Measurements from ENCODE around the gene PGC.

PGC gene

GRCh38 chr6:41693281-41694240 lies 53.6 kb downstream of the PGC start:
- no peak for DNase-seq

GRCh38 chr6:41692730-41693129 lies 54.5 kb downstream of the PGC start:
- DNase-seq, result no peak

- no peak for DNase-seq
Observed at GRCh38 chr6:41692080-41692675, 55.0 kb downstream of the PGC start.

DNA sequence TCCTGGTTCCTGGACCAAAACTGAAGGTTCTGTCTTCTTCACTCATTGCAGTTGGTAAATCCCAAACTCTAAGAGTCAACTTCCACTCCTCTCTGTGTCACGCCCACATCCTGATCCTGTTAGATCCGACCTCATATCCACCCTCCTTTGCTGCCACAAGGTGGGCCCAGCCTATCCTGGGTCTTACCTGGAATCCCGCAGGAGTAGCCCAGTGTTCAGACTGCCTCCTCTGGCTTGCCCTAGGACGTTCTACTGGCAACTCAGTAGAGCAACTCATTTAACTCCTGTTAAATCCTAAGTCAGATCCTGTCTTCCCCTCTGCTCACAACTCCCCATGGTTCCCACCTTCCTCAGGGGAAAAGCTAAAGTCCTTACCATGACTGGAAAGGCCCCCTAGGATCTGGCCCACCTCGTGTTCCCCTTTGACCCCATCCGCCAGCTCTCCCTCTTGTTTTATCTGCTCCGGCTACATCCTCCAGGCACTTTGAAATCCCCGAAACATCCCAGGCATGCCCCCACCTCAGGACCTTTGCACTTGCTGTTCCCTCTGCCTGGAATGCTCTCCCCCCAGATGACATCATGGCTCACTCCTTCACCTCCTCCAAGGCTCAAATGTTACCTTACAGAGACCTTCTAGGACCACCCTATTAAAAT lies 55.6 kb downstream of the PGC start:
- DNase-seq, result no peak

DNA sequence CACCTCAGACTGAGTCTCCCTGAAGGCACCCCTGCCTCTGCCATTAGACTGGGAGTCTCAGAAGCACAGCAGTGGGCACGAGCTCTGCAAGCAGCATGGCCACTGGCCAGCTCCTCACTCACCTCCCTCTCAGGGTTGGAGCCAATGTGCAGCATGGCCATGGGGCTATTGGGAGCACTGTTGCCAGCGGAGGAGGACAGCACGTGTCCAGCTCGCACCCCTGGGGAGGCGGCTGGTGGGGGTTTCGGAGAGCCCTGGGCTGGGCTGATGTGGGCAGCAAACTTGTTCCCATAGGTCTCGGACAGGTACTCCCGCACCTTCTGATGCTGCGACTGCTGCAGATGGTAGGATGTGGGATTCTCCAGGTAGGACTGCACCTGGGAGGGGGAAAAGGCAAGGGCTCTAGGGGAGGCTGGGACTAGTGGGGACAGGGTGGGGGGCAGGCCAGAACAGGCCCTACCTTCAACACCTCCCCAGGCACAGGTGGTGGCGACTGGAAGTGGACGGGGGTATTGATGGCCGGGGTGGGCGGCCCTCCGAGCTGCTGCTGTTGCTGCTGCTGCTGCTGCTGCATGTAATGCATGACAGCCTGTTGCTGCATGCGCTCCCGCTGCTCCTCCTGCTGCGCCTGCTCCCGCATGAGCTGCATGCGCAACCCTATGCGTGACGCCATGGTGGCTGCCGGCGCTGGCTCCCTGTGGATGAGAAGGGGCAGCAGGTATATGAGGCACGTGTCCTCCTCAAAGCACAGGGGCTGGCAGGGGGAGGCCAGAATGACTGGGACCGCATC lies 56.5 kb downstream of the PGC start:
- no peak for DNase-seq

DNA sequence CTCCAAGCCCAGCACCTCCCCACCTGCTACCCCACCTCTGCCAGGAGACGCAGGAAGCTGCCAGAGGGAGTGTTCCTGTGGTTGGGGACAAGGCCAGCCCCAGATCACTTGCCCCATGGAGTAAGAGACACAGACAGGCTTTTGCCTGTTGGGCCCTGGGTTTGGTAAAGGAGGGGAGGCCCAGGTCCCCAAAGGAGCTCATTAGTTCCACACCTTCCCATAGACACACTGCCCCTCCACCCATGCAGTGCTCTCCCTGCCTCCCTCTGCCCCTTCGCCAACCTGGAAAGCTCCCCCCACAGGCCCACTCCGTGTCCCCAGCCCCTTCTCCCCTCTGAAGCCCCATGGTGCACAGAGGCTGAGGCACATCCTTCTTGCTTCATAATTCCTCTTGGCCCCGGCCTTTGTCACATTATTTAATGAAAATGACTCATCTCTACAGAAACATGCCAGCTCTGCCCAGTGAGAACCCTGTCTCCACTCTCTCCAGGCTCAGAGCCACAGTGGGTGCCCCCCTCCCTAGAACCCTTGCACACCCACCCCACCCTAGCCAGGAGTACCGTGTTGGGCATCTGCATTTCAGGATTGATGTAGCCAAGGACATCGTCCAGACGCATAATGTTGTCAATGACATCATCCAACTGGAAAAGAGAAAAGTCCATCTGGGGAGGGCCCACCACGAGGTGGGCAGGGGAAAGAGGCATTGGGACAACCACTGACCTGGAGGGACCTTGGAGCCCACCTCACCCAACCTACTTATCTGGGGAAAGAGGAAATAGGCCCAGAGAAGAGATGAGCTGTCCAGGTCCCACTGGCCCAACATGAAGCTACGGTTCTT lies 57.8 kb downstream of the PGC start:
- DNase-seq, result peak; percentile 9

DNA sequence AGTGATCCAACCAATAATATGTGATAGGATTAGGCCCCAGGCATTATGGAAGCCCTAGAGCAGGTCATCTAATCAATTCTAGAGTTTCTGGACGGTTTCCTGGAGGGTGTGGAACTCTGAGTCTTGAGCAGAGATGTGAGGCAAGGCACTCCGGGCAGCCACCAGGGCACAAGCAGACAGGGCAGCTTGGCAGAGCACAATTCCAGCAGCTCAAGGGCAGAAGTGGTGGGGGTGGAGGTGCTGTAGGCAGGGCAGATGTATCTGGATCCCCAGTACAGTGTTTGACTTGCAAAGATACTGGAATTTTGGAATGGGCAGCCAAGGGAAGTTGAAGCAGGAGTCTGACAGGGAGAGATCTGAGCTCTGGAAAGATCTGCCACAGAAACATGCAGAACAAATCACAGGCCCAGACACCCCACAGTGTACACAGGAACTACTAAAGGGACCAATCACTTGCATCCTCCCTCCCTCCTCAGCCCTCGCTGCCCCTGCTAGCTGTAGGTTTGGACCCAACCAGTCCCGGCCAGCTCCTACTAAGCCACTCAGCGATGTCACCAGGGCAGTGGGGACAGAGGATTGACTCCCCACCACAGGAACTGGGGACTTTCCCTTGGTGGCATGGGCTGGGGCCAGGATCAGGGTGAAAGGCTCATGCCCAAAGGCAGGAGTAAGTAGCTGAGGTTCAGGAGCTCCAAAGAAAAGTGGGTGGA lies 58.8 kb downstream of the PGC start:
- no peak for DNase-seq

- no peak for DNase-seq
Observed at GRCh38 chr6:41687501-41688175, 59.6 kb downstream of the PGC start.
